Breast epithelium (tissue), 3 donors: ENCODE data around the gene FOXC1.

ENCODE experiments used
- POLR2A ChIP-seq: fragments of 450-650 bp; IDR thresholded peaks from one replicate; pipeline ENCODE4 v1.6.1; 2016; ENCODE audit warnings: antibody characterized with exemption, mild to moderate bottlenecking, moderate library complexity
- TF ChIP-seq, protein P1 (sequence below), 3 donors: fragments of 450-650 bp; IDR thresholded peaks; one replicate each; pipeline ENCODE4 v1.5.1; 2016 to 2017; ENCODE audit warnings: antibody characterized with exemption in 3 of 3, mild to moderate bottlenecking in 3 of 3, moderate library complexity in 3 of 3

DNA sequence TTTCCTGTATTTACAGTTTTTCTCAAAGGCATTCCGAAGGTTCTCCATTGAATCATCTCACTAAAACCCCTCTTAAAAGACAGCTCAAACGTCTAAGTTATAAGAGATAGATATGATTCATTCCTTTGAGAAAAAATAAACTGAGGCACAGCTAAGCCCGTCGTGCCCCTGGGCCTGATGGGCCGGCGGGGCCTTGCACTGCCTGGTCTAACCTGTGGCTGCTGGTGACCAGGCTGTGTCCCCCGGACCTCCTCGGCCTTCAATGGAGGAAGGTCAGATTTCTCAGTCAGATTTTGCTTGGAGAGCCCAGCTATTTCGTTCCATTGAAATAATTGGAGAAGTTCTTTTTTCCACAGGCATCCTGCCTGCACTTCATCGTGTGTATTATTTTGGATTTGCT, 11.3 kb upstream of the FOXC1 start:
- TF ChIP-seq, protein P1, sequence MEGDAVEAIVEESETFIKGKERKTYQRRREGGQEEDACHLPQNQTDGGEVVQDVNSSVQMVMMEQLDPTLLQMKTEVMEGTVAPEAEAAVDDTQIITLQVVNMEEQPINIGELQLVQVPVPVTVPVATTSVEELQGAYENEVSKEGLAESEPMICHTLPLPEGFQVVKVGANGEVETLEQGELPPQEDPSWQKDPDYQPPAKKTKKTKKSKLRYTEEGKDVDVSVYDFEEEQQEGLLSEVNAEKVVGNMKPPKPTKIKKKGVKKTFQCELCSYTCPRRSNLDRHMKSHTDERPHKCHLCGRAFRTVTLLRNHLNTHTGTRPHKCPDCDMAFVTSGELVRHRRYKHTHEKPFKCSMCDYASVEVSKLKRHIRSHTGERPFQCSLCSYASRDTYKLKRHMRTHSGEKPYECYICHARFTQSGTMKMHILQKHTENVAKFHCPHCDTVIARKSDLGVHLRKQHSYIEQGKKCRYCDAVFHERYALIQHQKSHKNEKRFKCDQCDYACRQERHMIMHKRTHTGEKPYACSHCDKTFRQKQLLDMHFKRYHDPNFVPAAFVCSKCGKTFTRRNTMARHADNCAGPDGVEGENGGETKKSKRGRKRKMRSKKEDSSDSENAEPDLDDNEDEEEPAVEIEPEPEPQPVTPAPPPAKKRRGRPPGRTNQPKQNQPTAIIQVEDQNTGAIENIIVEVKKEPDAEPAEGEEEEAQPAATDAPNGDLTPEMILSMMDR (IDR thresholded peaks at IDR 0.05): no peak
- no peak for TF ChIP-seq POLR2A
